Activated gamma-delta T cell (primary cell): Measurements from ENCODE around the gene TMEM150B.

Experiments used
- DNase-seq: peaks from one replicate; lab custom pipeline; 2025; lab: John Stamatoyannopoulos, UW

Gene TMEM150B

GRCh38 chr19:55278391-55279135, 46.6 kb downstream of the TMEM150B start:
- no peak for DNase-seq

GRCh38 chr19:55277494-55277893, 47.6 kb downstream of the TMEM150B start:
- no peak for DNase-seq

- no peak for DNase-seq
These were observed 48.3 kb downstream of the TMEM150B start for GRCh38 chr19:55276720-55277430.

- DNase-seq: no peak
These were observed 49.1 kb downstream of the TMEM150B start for GRCh38 chr19:55275851-55276719.

GRCh38 chr19:55273978-55274707, 51.0 kb downstream of the TMEM150B start:
- no peak for DNase-seq

GRCh38 chr19:55272142-55272541, 53.0 kb downstream of the TMEM150B start:
- DNase-seq: no peak

GRCh38 chr19:55270172-55270942, 54.8 kb downstream of the TMEM150B start:
- DNase-seq: no peak

GRCh38 chr19:55269299-55269698, 55.8 kb downstream of the TMEM150B start:
- DNase-seq: no peak

- no peak for DNase-seq
These were observed 58.3 kb downstream of the TMEM150B start for GRCh38 chr19:55266840-55267239.

- DNase-seq: no peak
These were observed 58.7 kb downstream of the TMEM150B start for GRCh38 chr19:55266404-55266803.

GRCh38 chr19:55265723-55266386, 59.3 kb downstream of the TMEM150B start:
- no peak for DNase-seq

GRCh38 chr19:55265173-55265572, 60.0 kb downstream of the TMEM150B start:
- DNase-seq: no peak

- no peak for DNase-seq
These were observed 60.6 kb downstream of the TMEM150B start for GRCh38 chr19:55264531-55264930.
